Tibial nerve (tissue), 4 donors: ENCODE data around the gene HTRA2. TPM values are rescaled to one million over a fixed set of nuclear protein-coding genes. Genes with fewer than 3 reads are reported as not detected.

ENCODE experiments used
- DNase-seq, 2 donors: peaks; one replicate each; pipeline ENCODE4 v3.0.0-alpha.2; 2019; ENCODE audit warnings: low spot score in 2 of 2
- H3K27ac ChIP-seq, 4 donors: fragments of 200-600 bp; sonication (generic) in 3 of 4; one replicate each; pipeline ENCODE4 v1.5.1; 2017 to 2019; ENCODE audit warnings: mild to moderate bottlenecking in 1 of 4
- H3K27me3 ChIP-seq, 2 donors: fragments of 200-600 bp; sonication (generic) in 1 of 2; one replicate each; pipeline versions ENCODE4 v1.5.1 to v1.6.0; 2017 to 2019
- H3K36me3 ChIP-seq, 3 donors: fragments of 200-600 bp; sonication (generic); one replicate each; pipeline ENCODE4 v1.5.1; 2018 to 2019
- H3K4me1 ChIP-seq, 4 donors: fragments of 200-600 bp; sonication (generic) in 3 of 4; one replicate each; pipeline ENCODE4 v1.5.1; 2017 to 2019
- H3K4me3 ChIP-seq, 4 donors: fragments of 200-600 bp; sonication (generic) in 3 of 4; one replicate each; pipeline ENCODE4 v1.5.1; 2017 to 2019; ENCODE audit warnings: mild to moderate bottlenecking in 1 of 4, moderate library complexity in 1 of 4
- H3K9me3 ChIP-seq, 4 donors: fragments of 200-600 bp; sonication (generic) in 3 of 4; one replicate each; pipeline ENCODE4 v1.5.1; 2017 to 2019
- CTCF ChIP-seq, 5 experiments: fragments of 200-600 bp in 3 of 5; fragments of 450-650 bp in 2 of 5; sonication (generic) in 3 of 5; IDR thresholded peaks; one replicate each; pipeline ENCODE4 v1.5.1; 2016 to 2019; ENCODE audit warnings: antibody characterized with exemption in 5 of 5, mild to moderate bottlenecking in 3 of 5, moderate library complexity in 2 of 5
- EP300 ChIP-seq, 2 donors: sonication (generic); formaldehyde crosslinking; IDR thresholded peaks; one replicate each; pipeline ENCODE4 v1.6.1; 2017; ENCODE audit warnings: antibody characterized with exemption in 2 of 2, mild to moderate bottlenecking in 1 of 2
- POLR2A ChIP-seq, 2 donors: fragments of 450-650 bp; IDR thresholded peaks; one replicate each; pipeline ENCODE4 v1.6.1; 2017; ENCODE audit warnings: antibody characterized with exemption in 2 of 2, mild to moderate bottlenecking in 2 of 2, moderate library complexity in 2 of 2
- WGBS, 2 donors: methylation state at CpG; one replicate each; pipeline ENCODE4 v1.1.5; 2018; 5-methylcytosine and 5-hydroxymethylcytosine counted together
- total RNA-seq, 4 donors: library from RNA; depleted of rRNA; stranded (reverse); fragments of >200 nt; gene quantifications; one replicate each; pipeline ENCODE4 v1.1.0, GENCODE V29; 2016

The HTRA2 gene
- total RNA-seq, 4 donors from 2014 or later = 37.8 to 45.3 (median 42.5) TPM

- Histone ChIP-seq H3K4me1 (peaks cover 0 to 5% (median 0%) of the 10 kb centered on the region in 4 donors), H3K27ac (no peak overlapping the region), H3K27me3 (no peaks in the 10 kb centered on the region), H3K4me3 (no peak overlapping the region), H3K36me3 (no peaks in the 10 kb centered on the region), H3K9me3 (no peaks in the 10 kb centered on the region)
- no peak for DNase-seq
- WGBS, 2 donors = 78 to 82% methylated on average over 7 of the region's 7 CpGs
- TF ChIP-seq POLR2A (IDR thresholded peaks at IDR 0.05) (no peak), EP300 (IDR thresholded peaks at IDR 0.05) (no peak), CTCF (IDR thresholded peaks at IDR 0.05) (no peak)
Measured at GRCh38 chr2:74562126-74562775, 32.5 kb downstream of the HTRA2 start.

- no peak for DNase-seq
- Histone ChIP-seq H3K4me1 (peaks cover 0 to 5% (median 0%) of the 10 kb centered on the region in 4 donors), H3K27ac (no peak overlapping the region), H3K4me3 (no peak overlapping the region), H3K9me3 (no peaks in the 10 kb centered on the region), H3K27me3 (no peaks in the 10 kb centered on the region), H3K36me3 (no peaks in the 10 kb centered on the region)
- no peak for TF ChIP-seq CTCF (IDR thresholded peaks at IDR 0.05)
- TF ChIP-seq EP300 (IDR thresholded peaks at IDR 0.05) = no peak
- no peak for TF ChIP-seq POLR2A (IDR thresholded peaks at IDR 0.05)
- WGBS, 2 donors = 78 to 82% methylated on average over 5 of the region's 5 CpGs
Measured at GRCh38 chr2:74564222-74564621, 34.5 kb downstream of the HTRA2 start.

- Histone ChIP-seq H3K36me3 (no peaks in the 10 kb centered on the region), H3K27me3 (no peaks in the 10 kb centered on the region), H3K4me1 (peaks cover 0 to 5% (median 0%) of the 10 kb centered on the region in 4 donors), H3K4me3 (no peak overlapping the region), H3K9me3 (no peaks in the 10 kb centered on the region), H3K27ac (no peak overlapping the region)
- DNase-seq = no peak
- 74 to 78% methylated on average over 7 of the region's 7 CpGs for WGBS, 2 donors
- TF ChIP-seq EP300 (IDR thresholded peaks at IDR 0.05) (no peak), POLR2A (IDR thresholded peaks at IDR 0.05) (no peak), CTCF (IDR thresholded peaks at IDR 0.05) (no peak)
Measured at GRCh38 chr2:74566076-74566753, 36.5 kb downstream of the HTRA2 start.

GRCh38 chr2:74566754-74567085 is 37.0 kb downstream of the HTRA2 start:
- Histone ChIP-seq H3K4me1 (peaks cover 0 to 5% (median 0%) of the 10 kb centered on the region in 4 donors), H3K27ac (no peak overlapping the region), H3K36me3 (no peaks in the 10 kb centered on the region), H3K4me3 (no peak overlapping the region), H3K9me3 (no peaks in the 10 kb centered on the region), H3K27me3 (no peaks in the 10 kb centered on the region)
- TF ChIP-seq CTCF (IDR thresholded peaks at IDR 0.05) (no peak), EP300 (IDR thresholded peaks at IDR 0.05) (no peak), POLR2A (IDR thresholded peaks at IDR 0.05) (no peak)
- DNase-seq = no peak

- no peak overlapping the region for H3K27ac ChIP-seq
- WGBS, 2 donors = 63 to 66% methylated on average over 5 of the region's 5 CpGs
- DNase-seq = no peak
- no peaks in the 10 kb centered on the region for H3K27me3 ChIP-seq
- no peaks in the 10 kb centered on the region for H3K9me3 ChIP-seq
- no peak overlapping the region for H3K4me3 ChIP-seq
- H3K4me1 ChIP-seq = peaks cover 0 to 5% (median 0%) of the 10 kb centered on the region in 4 donors
- no peak for TF ChIP-seq EP300 (IDR thresholded peaks at IDR 0.05)
- no peak for TF ChIP-seq POLR2A (IDR thresholded peaks at IDR 0.05)
- no peak for TF ChIP-seq CTCF (IDR thresholded peaks at IDR 0.05)
- H3K36me3 ChIP-seq = no peaks in the 10 kb centered on the region
Measured at GRCh38 chr2:74567881-74568280, 38.1 kb downstream of the HTRA2 start.
